Activated T-helper 17 cell treated with anti-CD3 and anti-CD28 coated beads, Interleukin-2, amount 50 U/mL, for 72 hours (primary cell): ENCODE data around the gene YAP1. TPM values are rescaled to one million over a fixed set of nuclear protein-coding genes. Genes with fewer than 3 reads are reported as not detected.
"Not testable (repeated sequence)": the region's sequence is repeated elsewhere in the genome, so short reads cannot be mapped to it uniquely, and the experiment has no call there.

Source experiments
- ATAC-seq: fragments of 150-1000 bp; cut with Tn5 transposase; replicated peaks from 2 replicates; pipeline ENCODE4 v1.10.0; 2021; ENCODE audit warnings: mild to moderate bottlenecking, moderate library complexity
- H3K27ac Mint-ChIP-seq: one replicate; pipeline ENCODE4 v1.8.0; 2022; ENCODE audit warnings: mixed read lengths
- H3K27me3 Mint-ChIP-seq: one replicate; pipeline ENCODE4 v1.8.0; 2022; ENCODE audit warnings: mixed read lengths
- H3K36me3 Mint-ChIP-seq: one replicate; pipeline ENCODE4 v1.8.0; 2022; ENCODE audit warnings: low read depth, mild to moderate bottlenecking, mixed read lengths
- H3K4me1 Mint-ChIP-seq: one replicate; pipeline ENCODE4 v1.8.0; 2022; ENCODE audit warnings: mixed read lengths
- H3K4me3 Mint-ChIP-seq: one replicate; pipeline ENCODE4 v1.8.0; 2022; ENCODE audit warnings: mild to moderate bottlenecking, mixed read lengths
- H3K9me3 Mint-ChIP-seq: one replicate; pipeline ENCODE4 v1.8.0; 2022; ENCODE audit warnings: mixed read lengths
- total RNA-seq, 2 donors: library from RNA; stranded (reverse); gene quantifications; one replicate each; pipeline ENCODE4 v1.2.3, GENCODE V29; 2022

YAP1 gene
- total RNA-seq, 2 donors from 2014 or later = 0.30 to 0.98 TPM

DNA sequence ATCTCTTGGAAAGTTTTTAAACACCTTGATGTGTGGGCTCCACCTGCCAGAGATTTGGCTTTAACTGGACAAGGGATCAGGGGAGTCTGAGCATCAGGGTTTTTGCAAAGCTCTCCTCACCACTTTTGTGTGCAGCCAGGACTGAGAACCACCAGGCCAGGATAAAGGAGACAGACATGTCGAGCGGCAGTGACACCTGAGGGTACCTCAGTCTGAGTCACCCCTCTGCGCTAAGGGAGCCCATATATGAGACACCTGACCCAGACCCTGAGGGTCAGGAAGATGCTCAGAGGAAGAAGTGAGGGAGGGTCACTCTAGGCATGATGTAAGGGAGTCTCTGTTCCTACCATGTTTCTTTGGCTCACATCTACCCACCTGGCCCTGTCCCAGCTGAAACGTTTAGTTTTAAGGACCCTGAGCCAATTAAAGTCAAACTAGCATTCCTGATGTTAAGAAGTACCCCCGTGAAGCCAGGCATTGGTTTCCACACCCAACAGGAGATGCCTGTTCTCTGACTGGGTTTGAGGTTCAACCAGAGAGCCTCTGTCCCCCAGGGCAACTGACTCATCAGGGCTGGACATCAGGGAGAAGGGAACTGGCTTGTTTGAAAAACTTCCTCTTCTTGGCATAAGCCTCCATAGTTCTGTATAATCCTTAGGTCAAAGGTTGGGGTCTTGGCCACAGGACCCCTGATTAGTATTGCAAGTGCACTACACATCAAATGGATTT lies 134.6 kb downstream of the YAP1 start:
- Mint-ChIP-seq H3K36me3 (no peaks in the 10 kb centered on the region), H3K27ac (no peak overlapping the region), H3K4me1 (no peaks in the 10 kb centered on the region), H3K27me3 (peaks cover 6% of the 10 kb centered on the region), H3K9me3 (no peaks in the 10 kb centered on the region), H3K4me3 (no peak overlapping the region)
- no peak for ATAC-seq

GRCh38 chr11:102251423-102251822 lies 141.2 kb downstream of the YAP1 start:
- H3K27me3 Mint-ChIP-seq = no peaks in the 10 kb centered on the region
- ATAC-seq = no peak
- H3K4me1 Mint-ChIP-seq = no peaks in the 10 kb centered on the region

DNA sequence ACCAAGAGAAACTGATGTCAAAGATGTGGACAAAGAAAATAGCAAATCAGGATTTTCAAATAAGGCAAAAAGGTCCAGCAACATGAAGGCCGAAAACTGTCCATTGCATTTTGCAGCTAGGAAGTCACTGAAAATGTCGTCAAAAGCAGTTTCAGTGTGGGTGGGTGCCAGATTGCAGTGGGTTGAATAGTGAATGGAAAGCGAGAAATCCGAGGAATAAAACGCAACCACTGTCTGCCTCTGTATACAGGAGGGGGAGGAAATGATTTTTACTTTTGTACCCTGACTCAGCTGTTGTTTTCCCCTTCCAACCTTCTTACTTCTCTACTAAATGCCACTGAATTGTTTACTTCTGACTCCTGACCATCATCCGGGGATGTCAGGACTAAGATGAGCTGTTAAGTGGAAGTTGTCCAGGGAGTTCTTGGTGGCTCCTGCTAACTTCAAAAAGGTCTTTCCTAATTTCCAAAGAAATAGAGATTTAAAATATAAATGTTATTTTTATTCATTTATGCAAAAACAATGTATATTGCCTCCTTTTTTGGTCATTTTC lies 142.2 kb downstream of the YAP1 start:
- Mint-ChIP-seq H3K4me3 (no peak overlapping the region), H3K27ac (no peak overlapping the region), H3K9me3 (no peaks in the 10 kb centered on the region), H3K4me1 (no peaks in the 10 kb centered on the region), H3K27me3 (no peaks in the 10 kb centered on the region), H3K36me3 (no peaks in the 10 kb centered on the region)
- ATAC-seq = no peak

More at GRCh38 chr11:102251423-102251822, 141.2 kb downstream of the YAP1 start:
- Mint-ChIP-seq H3K27ac (no peak overlapping the region), H3K4me3 (no peak overlapping the region), H3K36me3 (no peaks in the 10 kb centered on the region), H3K9me3 (no peaks in the 10 kb centered on the region)

DNA sequence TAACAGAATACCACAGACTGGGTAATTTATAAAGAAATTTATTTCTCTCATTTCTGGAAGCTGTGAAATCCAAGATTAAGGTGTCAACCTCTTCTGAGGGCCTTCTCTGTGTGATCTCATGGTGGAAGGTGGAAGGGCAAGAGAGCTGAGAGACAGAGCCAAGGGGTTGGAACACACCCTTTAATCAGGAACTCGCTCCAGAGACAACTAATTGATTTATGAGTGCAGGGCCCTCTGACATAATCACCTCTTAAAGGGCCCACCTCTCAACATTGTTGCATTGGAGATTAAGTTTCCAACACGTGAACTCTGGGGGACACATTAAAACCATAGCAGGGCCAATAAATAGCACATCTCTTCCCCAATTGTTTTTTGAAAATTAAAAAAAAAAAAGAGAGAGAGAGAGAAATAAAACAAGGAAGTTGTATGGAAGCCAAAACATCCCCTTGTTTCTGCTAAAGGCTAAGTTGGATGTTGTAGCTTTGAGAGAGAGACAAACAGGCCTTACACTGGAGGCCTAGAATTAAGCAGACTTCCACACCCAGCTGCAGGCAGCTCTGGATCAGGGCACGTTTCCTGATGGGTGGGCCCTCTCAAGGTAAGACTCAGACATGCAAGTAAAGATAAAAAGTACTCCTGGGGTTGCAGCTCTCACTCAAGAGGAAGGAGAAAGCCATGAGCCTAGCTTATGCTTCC lies 142.9 kb downstream of the YAP1 start:
- no peaks in the 10 kb centered on the region for H3K36me3 Mint-ChIP-seq
- H3K27ac Mint-ChIP-seq = no peak overlapping the region
- no peaks in the 10 kb centered on the region for H3K4me1 Mint-ChIP-seq
- H3K27me3 Mint-ChIP-seq = no peaks in the 10 kb centered on the region
- H3K4me3 Mint-ChIP-seq = no peak overlapping the region
- no peaks in the 10 kb centered on the region for H3K9me3 Mint-ChIP-seq
- no peak for ATAC-seq

DNA sequence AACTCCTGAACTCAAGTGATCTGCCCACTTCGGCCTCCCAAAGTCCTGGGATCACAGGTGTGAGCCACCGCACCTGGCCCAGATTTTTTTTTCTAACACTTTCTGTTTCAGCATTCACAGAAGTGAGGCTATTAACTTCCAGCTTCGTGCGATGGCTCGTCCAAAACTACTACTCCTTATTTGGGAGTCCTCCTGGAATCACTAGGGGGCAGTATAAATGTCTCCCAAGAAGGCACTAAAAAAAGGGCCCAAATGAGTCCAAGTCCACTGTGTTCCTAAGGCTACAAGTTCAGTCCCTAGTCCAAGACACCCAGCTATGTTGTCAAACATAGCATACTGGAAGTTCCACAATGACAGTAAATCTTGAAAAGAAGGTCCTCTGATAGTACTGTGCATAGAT lies 143.8 kb downstream of the YAP1 start:
- no peak for ATAC-seq
- Mint-ChIP-seq H3K4me1 (no peaks in the 10 kb centered on the region), H3K36me3 (no peaks in the 10 kb centered on the region), H3K27ac (no peak overlapping the region), H3K27me3 (no peaks in the 10 kb centered on the region), H3K4me3 (no peak overlapping the region), H3K9me3 (no peaks in the 10 kb centered on the region)

DNA sequence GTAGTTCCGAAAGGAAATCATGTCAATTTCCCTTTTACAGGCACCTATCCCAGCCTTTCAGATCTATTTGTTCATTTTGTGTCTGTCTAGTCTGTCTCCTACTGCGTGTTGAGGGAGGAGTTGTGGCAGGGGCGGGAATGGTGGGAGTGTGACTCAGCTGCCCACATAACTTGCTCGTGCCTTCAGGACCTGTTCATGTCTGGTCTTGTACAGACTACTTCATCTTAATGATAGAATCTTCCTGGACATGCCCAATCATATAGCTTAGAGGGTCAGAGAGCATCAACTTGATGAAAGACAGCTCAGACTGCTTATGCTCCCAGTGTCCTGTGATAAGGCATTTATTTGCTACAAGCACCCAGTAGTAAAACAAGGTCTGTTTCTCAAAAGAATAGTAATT lies 146.0 kb downstream of the YAP1 start:
- no peak overlapping the region for H3K27ac Mint-ChIP-seq
- H3K9me3 Mint-ChIP-seq = no peaks in the 10 kb centered on the region
- no peaks in the 10 kb centered on the region for H3K4me1 Mint-ChIP-seq
- no peaks in the 10 kb centered on the region for H3K36me3 Mint-ChIP-seq
- ATAC-seq = no peak
- no peaks in the 10 kb centered on the region for H3K27me3 Mint-ChIP-seq
- no peak overlapping the region for H3K4me3 Mint-ChIP-seq

DNA sequence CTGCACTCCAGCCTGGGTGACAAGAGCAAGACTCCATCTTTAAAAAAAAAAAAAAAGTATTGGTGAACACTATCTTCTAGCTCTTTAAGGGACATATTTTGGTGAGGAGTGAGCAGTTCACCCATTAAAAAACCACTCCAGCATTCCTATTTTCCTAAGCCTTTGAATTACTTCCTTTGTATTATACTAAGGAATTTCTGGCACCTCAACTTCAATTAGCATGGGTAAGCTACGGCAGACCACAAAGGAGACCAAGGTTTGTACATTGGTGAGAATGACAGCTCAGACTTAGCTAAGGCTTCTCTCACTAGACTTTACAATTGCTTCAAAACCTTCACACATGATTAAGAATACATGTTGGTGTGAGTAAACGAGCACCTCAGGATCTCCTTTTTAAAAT lies 150.0 kb downstream of the YAP1 start:
- Mint-ChIP-seq H3K36me3 (no peaks in the 10 kb centered on the region), H3K4me1 (no peaks in the 10 kb centered on the region), H3K9me3 (no peaks in the 10 kb centered on the region), H3K27me3 (no peaks in the 10 kb centered on the region), H3K27ac (no peak overlapping the region), H3K4me3 (no peak overlapping the region)
- ATAC-seq = no peak

DNA sequence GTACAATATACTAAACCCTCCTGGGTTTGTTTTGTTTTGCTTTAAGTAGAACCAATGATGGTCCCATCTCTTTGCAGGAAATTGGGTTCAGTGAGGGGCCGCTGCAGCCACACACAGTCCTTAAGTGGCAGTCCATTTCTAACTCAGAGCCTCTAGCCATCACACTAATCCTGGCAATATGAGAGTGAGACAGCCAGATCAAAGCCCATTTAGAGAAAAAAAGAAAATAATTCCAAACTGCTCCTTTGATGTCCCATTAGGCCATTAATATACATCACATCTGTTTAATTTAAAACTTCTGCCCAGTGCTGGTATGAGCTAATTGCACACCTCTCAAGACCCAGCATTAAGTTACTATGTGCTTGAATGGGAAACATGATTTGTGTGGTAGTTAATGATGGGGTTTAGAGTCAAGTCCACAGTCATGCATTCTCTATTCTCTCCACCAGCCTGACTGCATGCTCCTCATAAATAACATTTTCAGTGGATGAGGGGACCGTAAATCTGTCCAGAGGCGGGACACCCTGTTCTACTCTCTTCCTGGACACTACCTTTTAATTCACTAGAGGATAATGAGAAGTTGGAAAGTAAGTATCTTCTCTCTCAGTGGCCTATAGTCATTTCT lies 153.2 kb downstream of the YAP1 start:
- Mint-ChIP-seq H3K4me1 (peaks cover 7% of the 10 kb centered on the region), H3K4me3 (no peak overlapping the region), H3K36me3 (no peaks in the 10 kb centered on the region), H3K27ac (no peak overlapping the region), H3K27me3 (no peaks in the 10 kb centered on the region), H3K9me3 (no peaks in the 10 kb centered on the region)
- no peak for ATAC-seq

- peaks cover 18% of the 10 kb centered on the region for H3K4me1 Mint-ChIP-seq
- not testable (repeated sequence) for H3K9me3 Mint-ChIP-seq
Measured at GRCh38 chr11:102264704-102265103, 154.5 kb downstream of the YAP1 start.

GRCh38 chr11:102266099-102266498 lies 155.9 kb downstream of the YAP1 start:
- Mint-ChIP-seq H3K36me3 (no peaks in the 10 kb centered on the region), H3K27me3 (no peaks in the 10 kb centered on the region), H3K27ac (no peak overlapping the region), H3K4me3 (no peak overlapping the region), H3K4me1 (peaks cover 20% of the 10 kb centered on the region), H3K9me3 (no peaks in the 10 kb centered on the region)
- ATAC-seq = no peak

More at GRCh38 chr11:102264704-102265103, 154.5 kb downstream of the YAP1 start:
- H3K36me3 Mint-ChIP-seq, H3K27me3 Mint-ChIP-seq, ATAC-seq, H3K27ac Mint-ChIP-seq, H3K4me3 Mint-ChIP-seq: not testable (repeated sequence)

GRCh38 chr11:102267609-102268008 lies 157.4 kb downstream of the YAP1 start:
- H3K4me3 Mint-ChIP-seq = peak overlapping the region; percentile 88
- H3K9me3 Mint-ChIP-seq = no peaks in the 10 kb centered on the region
- peaks cover 23% of the 10 kb centered on the region for H3K4me1 Mint-ChIP-seq
- ATAC-seq = peak; percentile 25
- H3K36me3 Mint-ChIP-seq = no peaks in the 10 kb centered on the region
- no peaks in the 10 kb centered on the region for H3K27me3 Mint-ChIP-seq
- no peak overlapping the region for H3K27ac Mint-ChIP-seq

GRCh38 chr11:102268083-102268984 lies 158.1 kb downstream of the YAP1 start:
- H3K9me3 Mint-ChIP-seq = no peaks in the 10 kb centered on the region
- H3K4me1 Mint-ChIP-seq = peaks cover 25% of the 10 kb centered on the region
- no peaks in the 10 kb centered on the region for H3K27me3 Mint-ChIP-seq
- H3K36me3 Mint-ChIP-seq = no peaks in the 10 kb centered on the region
- ATAC-seq = peak; percentile 96
- H3K4me3 Mint-ChIP-seq = peak overlapping the region; percentile 88
- peak overlapping the region; percentile 85 for H3K27ac Mint-ChIP-seq

DNA sequence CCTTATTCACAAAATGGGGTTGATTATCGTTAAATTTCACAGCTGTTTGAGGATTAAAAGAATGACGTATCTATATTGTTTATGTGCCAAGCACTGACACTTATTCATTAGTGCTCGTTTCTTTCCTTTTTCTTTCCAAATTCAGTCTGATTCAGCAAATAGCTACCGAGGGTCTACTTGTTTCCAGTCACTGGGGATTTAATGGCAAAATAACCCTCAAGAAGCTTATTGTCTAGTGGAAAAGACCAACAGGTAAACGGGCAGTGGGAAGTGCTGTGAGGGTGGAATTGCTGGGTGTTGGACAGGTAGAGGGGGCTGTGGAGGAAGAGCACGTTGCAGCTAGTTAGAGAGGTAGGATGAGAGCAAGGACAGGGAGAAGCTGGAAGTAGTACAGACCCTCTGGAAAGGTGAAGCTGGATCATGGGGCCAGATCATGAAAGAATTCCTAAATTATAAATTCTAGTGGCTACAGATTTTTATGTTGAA lies 158.8 kb downstream of the YAP1 start:
- Mint-ChIP-seq H3K27me3 (no peaks in the 10 kb centered on the region), H3K9me3 (no peaks in the 10 kb centered on the region), H3K4me1 (peaks cover 25% of the 10 kb centered on the region), H3K27ac (peak overlapping the region; percentile 85), H3K4me3 (peak overlapping the region; percentile 88), H3K36me3 (no peaks in the 10 kb centered on the region)
- ATAC-seq = no peak

GRCh38 chr11:102269927-102270326 lies 159.7 kb downstream of the YAP1 start:
- Mint-ChIP-seq H3K27ac (peak overlapping the region; percentile 85), H3K27me3 (peaks cover 4% of the 10 kb centered on the region), H3K36me3 (no peaks in the 10 kb centered on the region), H3K4me3 (peak overlapping the region; percentile 88), H3K9me3 (no peaks in the 10 kb centered on the region), H3K4me1 (peaks cover 25% of the 10 kb centered on the region)
- peak; percentile 62 for ATAC-seq
